ENCODE measurements around the gene RCOR1. TPM values are rescaled to one million over a fixed set of nuclear protein-coding genes. Genes with fewer than 3 reads are reported as not detected.

RCOR1 gene
- total and polyA plus RNA-seq, 2 donors from 2014 or later = 4.9 to 17.9 TPM

- FAIRE-seq = no peak
- no peak for DNase-seq
- intact Hi-C loops (cut with DNase I) = no loop called here
Observed at GRCh38 chr14:102729825-102730224, 137.4 kb downstream of the RCOR1 start.

GRCh38 chr14:102731101-102731870, 138.8 kb downstream of the RCOR1 start:
- no peak overlapping the region for H3K27ac ChIP-seq (ENCODE audit: low read depth in 2 of 2, low read length in 2 of 2)
- TF ChIP-seq CTCF (IDR thresholded peaks at IDR 0.05; ENCODE audit: borderline replicate concordance, extremely low read depth, insufficient read depth) = no peak
- no peaks in the 10 kb centered on the region for H3K9me3 ChIP-seq (ENCODE audit: control insufficient read depth in 2 of 3, insufficient read depth in 1 of 3, low read length in 3 of 3)
- intact Hi-C loops (cut with DNase I) = no loop called here
- H3K36me3 ChIP-seq (ENCODE audit: control insufficient read depth in 2 of 3, insufficient read depth in 3 of 3, low read length in 3 of 3) = peaks cover 0 to 11% (median 5%) of the 10 kb centered on the region in 3 donors
- no peaks in the 10 kb centered on the region for H3K4me1 ChIP-seq (ENCODE audit: control insufficient read depth in 2 of 3, insufficient read depth in 2 of 3, low read depth in 1 of 3, low read length in 3 of 3)
- DNase-seq = peak in 1 of 5 donors; percentile 51
- FAIRE-seq = no peak
- H3K27me3 ChIP-seq (ENCODE audit: control insufficient read depth, insufficient read depth, low read length) = no peaks in the 10 kb centered on the region
- no peak overlapping the region for H3K9ac ChIP-seq (ENCODE audit: low read length in 3 of 3)
- H3K4me3 ChIP-seq (ENCODE audit: low read length in 3 of 3) = no peak overlapping the region

More at GRCh38 chr14:102729825-102730224, 137.4 kb downstream of the RCOR1 start:
- Histone ChIP-seq H3K27me3 (ENCODE audit: control insufficient read depth, insufficient read depth, low read length) (no peaks in the 10 kb centered on the region), H3K9ac (ENCODE audit: low read length in 3 of 3) (no peak overlapping the region), H3K27ac (ENCODE audit: low read depth in 2 of 2, low read length in 2 of 2) (no peak overlapping the region), H3K4me3 (ENCODE audit: low read length in 3 of 3) (no peak overlapping the region), H3K9me3 (ENCODE audit: control insufficient read depth in 2 of 3, insufficient read depth in 1 of 3, low read length in 3 of 3) (no peaks in the 10 kb centered on the region), H3K4me1 (ENCODE audit: control insufficient read depth in 2 of 3, insufficient read depth in 2 of 3, low read depth in 1 of 3, low read length in 3 of 3) (no peaks in the 10 kb centered on the region), H3K36me3 (ENCODE audit: control insufficient read depth in 2 of 3, insufficient read depth in 3 of 3, low read length in 3 of 3) (peaks cover 2 to 13% (median 5%) of the 10 kb centered on the region in 3 donors)
- no peak for TF ChIP-seq CTCF (IDR thresholded peaks at IDR 0.05; ENCODE audit: borderline replicate concordance, extremely low read depth, insufficient read depth)

GRCh38 chr14:102731871-102732800, 139.7 kb downstream of the RCOR1 start:
- no peaks in the 10 kb centered on the region for H3K4me1 ChIP-seq (ENCODE audit: control insufficient read depth in 2 of 3, insufficient read depth in 2 of 3, low read depth in 1 of 3, low read length in 3 of 3)
- no peak for TF ChIP-seq CTCF (IDR thresholded peaks at IDR 0.05; ENCODE audit: borderline replicate concordance, extremely low read depth, insufficient read depth)
- H3K9ac ChIP-seq (ENCODE audit: low read length in 3 of 3) = no peak overlapping the region
- no peak overlapping the region for H3K4me3 ChIP-seq (ENCODE audit: low read length in 3 of 3)
- FAIRE-seq = no peak
- H3K27me3 ChIP-seq (ENCODE audit: control insufficient read depth, insufficient read depth, low read length) = no peaks in the 10 kb centered on the region
- no peaks in the 10 kb centered on the region for H3K9me3 ChIP-seq (ENCODE audit: control insufficient read depth in 2 of 3, insufficient read depth in 1 of 3, low read length in 3 of 3)
- no peak overlapping the region for H3K27ac ChIP-seq (ENCODE audit: low read depth in 2 of 2, low read length in 2 of 2)
- intact Hi-C loops (cut with DNase I) = no loop called here
- peak in 1 of 5 donors; percentile 31 for DNase-seq
- H3K36me3 ChIP-seq (ENCODE audit: control insufficient read depth in 2 of 3, insufficient read depth in 3 of 3, low read length in 3 of 3) = peaks cover 0 to 11% (median 2%) of the 10 kb centered on the region in 3 donors

All from kidney (tissue), 14 donors.